ENCODE measurements around the gene ANK3. TPM values are rescaled to one million over a fixed set of nuclear protein-coding genes. Genes with fewer than 3 reads are reported as not detected.

Gene ANK3
- total RNA-seq, 2 donors from 2014 or later = 41.0 to 113 TPM

- no peak for DNase-seq
- 42 to 44% methylated on average over 8 of the region's 8 CpGs for WGBS, 2 donors
- TF ChIP-seq POLR2A (IDR thresholded peaks at IDR 0.05) = no peak
- TF ChIP-seq CTCF (IDR thresholded peaks at IDR 0.05) = no peak
- Histone ChIP-seq H3K4me1 (no peaks in the 10 kb centered on the region), H3K27me3 (no peaks in the 10 kb centered on the region), H3K4me3 (no peak overlapping the region), H3K36me3 (replicated peaks in 1 of 2; ENCODE audit: insufficient read depth in 1 of 2, low read depth in 2 of 2) (no peaks in the 10 kb centered on the region), H3K9me3 (no peaks in the 10 kb centered on the region), H3K27ac (peak overlapping the region in 2 of 4 donors; percentile 41 to 54)
- no peak for ATAC-seq
- intact Hi-C loops (cut with DNase I) = no loop called here
Measured at GRCh38 chr10:60139798-60140566, 249.7 kb downstream of the ANK3 start.

GRCh38 chr10:60139290-60139689, 250.4 kb downstream of the ANK3 start:
- TF ChIP-seq CTCF (IDR thresholded peaks at IDR 0.05) = no peak
- no peak for TF ChIP-seq POLR2A (IDR thresholded peaks at IDR 0.05)
- no peak for DNase-seq
- Histone ChIP-seq H3K4me3 (no peak overlapping the region), H3K4me1 (no peaks in the 10 kb centered on the region), H3K9me3 (no peaks in the 10 kb centered on the region), H3K27ac (peak overlapping the region in 1 of 4 donors; percentile 54), H3K27me3 (no peaks in the 10 kb centered on the region), H3K36me3 (replicated peaks in 1 of 2; ENCODE audit: insufficient read depth in 1 of 2, low read depth in 2 of 2) (no peaks in the 10 kb centered on the region)
- no peak for ATAC-seq
- 60 to 63% methylated on average over 3 of the region's 3 CpGs for WGBS, 2 donors
- intact Hi-C loops (cut with DNase I) = no loop called here

DNA sequence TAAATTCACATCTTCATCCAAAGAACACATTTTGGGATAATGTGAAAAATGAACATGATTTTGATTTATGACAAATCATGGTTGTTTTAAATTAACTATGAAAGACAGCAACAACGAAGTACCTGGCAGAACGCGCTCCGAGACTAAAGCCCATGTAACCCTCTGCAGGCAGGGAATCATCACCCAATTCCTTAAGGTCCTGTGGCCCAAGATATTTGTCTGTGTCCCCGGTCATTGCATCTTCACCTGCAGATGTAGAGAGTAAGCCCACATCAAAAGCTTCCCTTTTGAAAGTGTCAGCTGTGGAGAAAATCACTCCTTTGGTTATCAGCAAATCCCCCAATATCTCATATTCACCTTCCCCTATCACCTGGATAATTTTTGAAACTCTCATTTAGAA, 250.8 kb downstream of the ANK3 start:
- no peak for TF ChIP-seq CTCF (IDR thresholded peaks at IDR 0.05)
- TF ChIP-seq POLR2A (IDR thresholded peaks at IDR 0.05) = no peak
- 58 to 81% methylated on average over 5 of the region's 5 CpGs for WGBS, 2 donors
- no peak for ATAC-seq
- H3K27ac ChIP-seq = peak overlapping the region in 1 of 4 donors; percentile 8
- H3K36me3 ChIP-seq (replicated peaks in 1 of 2; ENCODE audit: insufficient read depth in 1 of 2, low read depth in 2 of 2) = no peaks in the 10 kb centered on the region
- intact Hi-C loops (cut with DNase I) = no loop called here
- H3K27me3 ChIP-seq = no peaks in the 10 kb centered on the region
- no peak overlapping the region for H3K4me3 ChIP-seq
- H3K4me1 ChIP-seq = no peaks in the 10 kb centered on the region
- DNase-seq = no peak
- no peaks in the 10 kb centered on the region for H3K9me3 ChIP-seq

- no peak overlapping the region for H3K4me3 ChIP-seq
- ATAC-seq = no peak
- no peaks in the 10 kb centered on the region for H3K36me3 ChIP-seq (replicated peaks in 1 of 2; ENCODE audit: insufficient read depth in 1 of 2, low read depth in 2 of 2)
- intact Hi-C loops (cut with DNase I) = no loop called here
- H3K4me1 ChIP-seq = no peaks in the 10 kb centered on the region
- H3K9me3 ChIP-seq = no peaks in the 10 kb centered on the region
- H3K27me3 ChIP-seq = no peaks in the 10 kb centered on the region
- TF ChIP-seq CTCF (IDR thresholded peaks at IDR 0.05) = no peak
- TF ChIP-seq POLR2A (IDR thresholded peaks at IDR 0.05) = no peak
- DNase-seq = no peak
- peak overlapping the region in 2 of 4 donors; percentile 3 to 27 for H3K27ac ChIP-seq
Measured at GRCh38 chr10:60138026-60138425, 251.6 kb downstream of the ANK3 start.
